Lower leg skin (tissue), 3 donors: ENCODE data around the gene SMOC2.

ENCODE experiments used
- POLR2A ChIP-seq, 2 donors: fragments of 450-650 bp; IDR thresholded peaks; one replicate each; pipeline ENCODE4 v1.6.1; 2016 to 2017; ENCODE audit warnings: antibody characterized with exemption in 2 of 2, mild to moderate bottlenecking in 1 of 2, moderate library complexity in 1 of 2
- TF ChIP-seq, protein P1 (sequence below), 3 donors: fragments of 450-650 bp; IDR thresholded peaks; one replicate each; pipeline ENCODE4 v1.5.1; 2016; ENCODE audit warnings: antibody characterized with exemption in 3 of 3, mild to moderate bottlenecking in 3 of 3, moderate library complexity in 2 of 3

DNA sequence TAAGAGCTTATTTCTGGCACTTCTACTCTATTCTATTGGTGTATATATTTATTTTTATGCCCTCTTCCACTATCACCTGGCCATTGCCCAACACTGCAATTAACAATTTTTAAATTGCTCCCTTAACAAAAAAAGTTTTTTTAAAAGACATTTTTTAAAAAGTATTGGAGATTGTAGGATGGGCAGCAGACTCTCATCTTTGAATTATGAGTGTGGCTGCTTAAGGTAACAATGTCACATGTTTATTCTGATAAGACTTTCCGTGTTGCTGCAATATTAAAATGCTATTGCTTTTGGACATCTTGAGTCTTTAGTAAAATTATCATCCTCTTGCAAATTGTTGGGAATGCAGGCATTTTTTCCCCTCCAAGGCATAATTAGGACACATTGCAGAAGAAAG lies 31.4 kb downstream of the SMOC2 start:
- TF ChIP-seq, protein P1, sequence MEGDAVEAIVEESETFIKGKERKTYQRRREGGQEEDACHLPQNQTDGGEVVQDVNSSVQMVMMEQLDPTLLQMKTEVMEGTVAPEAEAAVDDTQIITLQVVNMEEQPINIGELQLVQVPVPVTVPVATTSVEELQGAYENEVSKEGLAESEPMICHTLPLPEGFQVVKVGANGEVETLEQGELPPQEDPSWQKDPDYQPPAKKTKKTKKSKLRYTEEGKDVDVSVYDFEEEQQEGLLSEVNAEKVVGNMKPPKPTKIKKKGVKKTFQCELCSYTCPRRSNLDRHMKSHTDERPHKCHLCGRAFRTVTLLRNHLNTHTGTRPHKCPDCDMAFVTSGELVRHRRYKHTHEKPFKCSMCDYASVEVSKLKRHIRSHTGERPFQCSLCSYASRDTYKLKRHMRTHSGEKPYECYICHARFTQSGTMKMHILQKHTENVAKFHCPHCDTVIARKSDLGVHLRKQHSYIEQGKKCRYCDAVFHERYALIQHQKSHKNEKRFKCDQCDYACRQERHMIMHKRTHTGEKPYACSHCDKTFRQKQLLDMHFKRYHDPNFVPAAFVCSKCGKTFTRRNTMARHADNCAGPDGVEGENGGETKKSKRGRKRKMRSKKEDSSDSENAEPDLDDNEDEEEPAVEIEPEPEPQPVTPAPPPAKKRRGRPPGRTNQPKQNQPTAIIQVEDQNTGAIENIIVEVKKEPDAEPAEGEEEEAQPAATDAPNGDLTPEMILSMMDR (IDR thresholded peaks at IDR 0.05): no peak
- no peak for TF ChIP-seq POLR2A (IDR thresholded peaks at IDR 0.05)
